CD14-positive monocyte (primary cell): ENCODE results near the gene ZNF879. TPM values are rescaled to one million over a fixed set of nuclear protein-coding genes. Genes with fewer than 3 reads are reported as not detected.

Experiments used
- DNase-seq, 3 donors: peaks; one replicate each; pipeline ENCODE4 v3.0.0-alpha.2; 2011 to 2022
- H2AFZ ChIP-seq: 2 replicates; pipeline ENCODE4 v1.6.0; 2012; ENCODE audit warnings: mild to moderate bottlenecking, low read depth, low read length, inconsistent platforms; ENCODE audit not compliant: insufficient read depth, poor library complexity, severe bottlenecking
- H3K27ac ChIP-seq, 2 donors: 1 replicate in 1 of 2; 2 replicates in 1 of 2; pipeline ENCODE4 v1.5.1; 2012 to 2013; ENCODE audit warnings: low read length in 2 of 2, control low read depth in 1 of 2, inconsistent platforms in 1 of 2, low read depth in 1 of 2, mild to moderate bottlenecking in 1 of 2
- H3K27me3 ChIP-seq, 2 donors: one replicate each; pipeline versions ENCODE4 v1.6.0 to v1.6.1; 2011 to 2013; ENCODE audit warnings: low read length in 2 of 2; ENCODE audit not compliant: control insufficient read depth in 2 of 2, insufficient read depth in 2 of 2
- H3K36me3 ChIP-seq, 2 donors: replicated peaks in 1 of 2; 1 replicate in 1 of 2; 2 replicates in 1 of 2; pipeline versions ENCODE4 v1.5.1 to v1.6.1; 2012 to 2013; ENCODE audit warnings: low read length in 2 of 2, control low read depth in 1 of 2, inconsistent platforms in 1 of 2, mild to moderate bottlenecking in 1 of 2; ENCODE audit not compliant: insufficient read depth in 2 of 2, control insufficient read depth in 1 of 2
- H3K4me1 ChIP-seq, 2 donors: 1 replicate in 1 of 2; 2 replicates in 1 of 2; pipeline versions ENCODE4 v1.5.1 to v1.6.1; 2012 to 2013; ENCODE audit warnings: low read length in 2 of 2, control low read depth in 1 of 2, inconsistent platforms in 1 of 2, mild to moderate bottlenecking in 1 of 2, moderate library complexity in 1 of 2; ENCODE audit not compliant: insufficient read depth in 2 of 2, control insufficient read depth in 1 of 2
- H3K4me2 ChIP-seq: replicated peaks from 2 replicates; pipeline ENCODE3; 2012; ENCODE audit warnings: low read length, moderate library complexity, mild to moderate bottlenecking; ENCODE audit not compliant: poor library complexity, severe bottlenecking; ENCODE audit errors: extremely low read depth
- H3K4me3 ChIP-seq, 3 experiments: fragments of 200-600 bp in 1 of 3; sonication (generic) in 1 of 3; replicated peaks in 1 of 3; 1 replicate in 2 of 3; 2 replicates in 1 of 3; pipeline ENCODE4 v1.5.1; 2011 to 2013; ENCODE audit warnings: low read length in 3 of 3, mild to moderate bottlenecking in 3 of 3, control low read depth in 2 of 3, low read depth in 2 of 3, inconsistent platforms in 1 of 3, moderate library complexity in 1 of 3
- H3K79me2 ChIP-seq: 2 replicates; pipeline ENCODE4 v1.6.0; 2012; ENCODE audit warnings: mild to moderate bottlenecking, control low read depth, inconsistent platforms, low read length, moderate library complexity; ENCODE audit not compliant: insufficient read depth
- H3K9ac ChIP-seq: 2 replicates; pipeline ENCODE4 v1.6.0; 2017; ENCODE audit warnings: low read length, mild to moderate bottlenecking; ENCODE audit not compliant: insufficient read depth, poor library complexity, severe bottlenecking
- H3K9me3 ChIP-seq, 2 donors: replicated peaks in 1 of 2; 1 replicate in 1 of 2; 2 replicates in 1 of 2; pipeline versions ENCODE4 v1.5.1 to v1.6.1; 2012 to 2013; ENCODE audit warnings: low read length in 2 of 2, control low read depth in 1 of 2; ENCODE audit not compliant: control insufficient read depth in 1 of 2, insufficient read depth in 1 of 2
- H4K20me1 ChIP-seq: 2 replicates; pipeline ENCODE4 v1.6.0; 2012; ENCODE audit warnings: mild to moderate bottlenecking, low read length, control low read depth, moderate library complexity; ENCODE audit not compliant: insufficient read depth
- H3K27ac Mint-ChIP-seq, 7 donors: one replicate each; pipeline ENCODE4 v1.8.0; 2020; ENCODE audit warnings: mild to moderate bottlenecking in 7 of 7, mixed read lengths in 7 of 7, moderate library complexity in 6 of 7, inconsistent platforms in 2 of 7
- H3K27me3 Mint-ChIP-seq, 3 donors: one replicate each; pipeline ENCODE4 v1.8.0; 2021 to 2022; ENCODE audit warnings: low read depth in 3 of 3, mild to moderate bottlenecking in 3 of 3, mixed read lengths in 3 of 3, moderate library complexity in 3 of 3, inconsistent platforms in 1 of 3
- H3K36me3 Mint-ChIP-seq, 2 donors: one replicate each; pipeline ENCODE4 v1.8.0; 2020; ENCODE audit warnings: mixed read lengths in 2 of 2, inconsistent platforms in 1 of 2, mild to moderate bottlenecking in 1 of 2
- H3K4me1 Mint-ChIP-seq: one replicate; pipeline ENCODE4 v1.8.0; 2020; ENCODE audit warnings: mild to moderate bottlenecking, mixed read lengths
- H3K4me3 Mint-ChIP-seq, 2 donors: one replicate each; pipeline ENCODE4 v1.8.0; 2020; ENCODE audit warnings: mild to moderate bottlenecking in 2 of 2, mixed read lengths in 2 of 2, moderate library complexity in 1 of 2
- H3K9me3 Mint-ChIP-seq, 7 donors: one replicate each; pipeline ENCODE4 v1.8.0; 2020 to 2022; ENCODE audit warnings: mixed read lengths in 7 of 7, mild to moderate bottlenecking in 6 of 7, moderate library complexity in 6 of 7, inconsistent platforms in 2 of 7
- WGBS: methylation state at CpG from one replicate; pipeline ENCODE4 v1.1.5; 2013; ENCODE audit warnings: missing lambda C conversion rate; ENCODE audit not compliant: insufficient coverage; 5-methylcytosine and 5-hydroxymethylcytosine counted together
- intact Hi-C, 2 donors: fragments of 100-400 bp; cut with micrococcal nuclease; formaldehyde crosslinking; loops; one replicate each; pipeline versions ENCODE4 v1.15.0 to v1.15.1; 2023
- polyA plus RNA-seq, 3 donors: library from polyadenylated mRNA; depleted of rRNA in 1 of 3; unstranded in 2 of 3; stranded (reverse) in 1 of 3; fragments of 300-500 nt in 2 of 3; fragments of >200 nt in 1 of 3; fragmentation: Illumina TruSeq in 2 of 3; gene quantifications; 1 replicate in 2 of 3; 2 replicates in 1 of 3; pipeline ENCODE4 v1.2.3, GENCODE V29; 2012 to 2021
- TF ChIP-seq, protein P1 (sequence below): fragments of 200-600 bp; IDR thresholded peaks from one replicate; pipeline ENCODE4 v1.8.0; 2022; ENCODE audit warnings: antibody characterized with exemption, mild to moderate bottlenecking

Gene ZNF879
- polyA plus RNA-seq, 3 donors, result 0.61 to 1.4 (median 0.71) TPM

DNA sequence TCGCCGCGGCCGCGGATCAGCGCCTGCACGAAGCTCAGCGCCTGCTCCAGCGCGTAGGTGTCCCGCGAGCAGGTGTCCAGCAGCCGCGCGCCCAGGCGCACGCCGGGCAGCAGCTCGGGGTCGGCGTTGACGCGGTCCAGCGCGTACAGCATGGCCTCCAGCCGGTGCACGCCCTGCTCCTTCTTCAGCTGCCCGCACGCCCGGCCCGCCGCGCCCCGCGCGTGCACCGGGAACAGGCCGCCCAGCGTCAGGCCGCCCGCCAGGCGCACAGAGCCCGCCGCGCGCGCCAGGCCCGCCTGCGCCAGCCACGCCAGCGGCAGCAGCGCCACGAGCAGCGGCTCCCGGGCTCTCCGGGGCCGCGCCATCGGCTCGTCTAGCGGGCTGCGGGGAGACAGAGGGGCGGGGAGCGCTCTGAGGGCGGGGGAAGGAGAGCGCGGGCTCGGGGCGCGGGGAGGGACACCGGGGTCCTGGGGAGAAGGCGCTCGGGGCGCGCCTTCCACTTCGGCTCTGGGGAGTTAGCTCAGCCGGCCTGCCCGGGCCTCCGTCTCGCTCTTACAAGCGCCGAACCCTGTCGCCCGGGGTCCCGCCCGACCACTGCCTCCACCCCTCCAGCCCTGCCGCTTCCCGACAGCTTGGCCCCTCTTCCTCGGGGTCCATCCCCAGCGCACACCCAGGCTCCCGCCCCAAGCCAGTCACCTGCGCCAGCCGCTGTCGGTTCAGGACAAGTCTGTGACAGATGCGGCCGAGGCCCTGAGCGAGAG lies 28.8 kb upstream of the ZNF879 start, which contains the start of gene GRM6:
GRM6 (minus strand) TSS at position 741 of the 761 bp plus-strand sequence; CDS start at position 365, 376 bp downstream.
- Histone ChIP-seq H3K9me3 (peaks cover 43 to 49% of the 10 kb centered on the region in 2 donors), H3K4me2 (no peak within 1 kb of the TSS), H2AFZ (no peak within 1 kb of the TSS), H4K20me1 (no peaks in the 10 kb centered on the region), H3K27me3 (peaks cover 0 to 35% of the 10 kb centered on the region in 2 donors), H3K27ac (no peak within 1 kb of the TSS), H3K79me2 (no peaks in the 10 kb centered on the region), H3K4me1 (no peaks in the 10 kb centered on the region), H3K4me3 (no peak within 1 kb of the TSS), H3K9ac (no peak within 1 kb of the TSS), H3K36me3 (no peaks in the 10 kb centered on the region)
- H3K27ac Mint-ChIP-seq, result no peak within 1 kb of the TSS
- 1% methylated on average over 86 of the region's 97 CpGs for WGBS
- peaks cover 28 to 68% (median 50%) of the 10 kb centered on the region in 7 donors for H3K9me3 Mint-ChIP-seq
- peak within 1 kb of the TSS in 1 of 2 donors; percentile 77 for H3K4me3 Mint-ChIP-seq
- TF ChIP-seq, protein P1, sequence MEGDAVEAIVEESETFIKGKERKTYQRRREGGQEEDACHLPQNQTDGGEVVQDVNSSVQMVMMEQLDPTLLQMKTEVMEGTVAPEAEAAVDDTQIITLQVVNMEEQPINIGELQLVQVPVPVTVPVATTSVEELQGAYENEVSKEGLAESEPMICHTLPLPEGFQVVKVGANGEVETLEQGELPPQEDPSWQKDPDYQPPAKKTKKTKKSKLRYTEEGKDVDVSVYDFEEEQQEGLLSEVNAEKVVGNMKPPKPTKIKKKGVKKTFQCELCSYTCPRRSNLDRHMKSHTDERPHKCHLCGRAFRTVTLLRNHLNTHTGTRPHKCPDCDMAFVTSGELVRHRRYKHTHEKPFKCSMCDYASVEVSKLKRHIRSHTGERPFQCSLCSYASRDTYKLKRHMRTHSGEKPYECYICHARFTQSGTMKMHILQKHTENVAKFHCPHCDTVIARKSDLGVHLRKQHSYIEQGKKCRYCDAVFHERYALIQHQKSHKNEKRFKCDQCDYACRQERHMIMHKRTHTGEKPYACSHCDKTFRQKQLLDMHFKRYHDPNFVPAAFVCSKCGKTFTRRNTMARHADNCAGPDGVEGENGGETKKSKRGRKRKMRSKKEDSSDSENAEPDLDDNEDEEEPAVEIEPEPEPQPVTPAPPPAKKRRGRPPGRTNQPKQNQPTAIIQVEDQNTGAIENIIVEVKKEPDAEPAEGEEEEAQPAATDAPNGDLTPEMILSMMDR, result no peak
- intact Hi-C loops, result no loop called here
- H3K36me3 Mint-ChIP-seq, result no peaks in the 10 kb centered on the region
- H3K4me1 Mint-ChIP-seq, result no peaks in the 10 kb centered on the region
- H3K27me3 Mint-ChIP-seq, result peaks cover 33 to 48% (median 38%) of the 10 kb centered on the region in 3 donors
- no peak for DNase-seq

DNA sequence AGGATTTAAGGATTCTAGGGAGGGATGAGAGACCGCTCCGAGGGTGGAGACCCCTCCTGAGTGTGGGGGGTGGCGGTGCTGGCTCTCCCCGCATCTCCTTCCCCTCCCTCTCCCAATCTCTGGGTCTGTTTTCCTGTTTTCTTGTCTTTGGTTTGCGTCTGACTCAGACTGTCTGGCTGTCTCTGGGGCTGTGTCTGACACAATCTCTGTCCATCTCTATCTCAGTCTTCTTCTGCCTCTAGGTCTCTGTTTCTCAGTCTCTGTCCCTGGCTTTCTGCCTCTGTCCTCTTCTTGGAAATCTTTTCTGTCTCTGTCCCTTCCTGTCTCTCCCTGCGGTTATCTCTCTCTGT lies 28.3 kb upstream of the ZNF879 start:
- Histone ChIP-seq H3K36me3 (no peaks in the 10 kb centered on the region), H3K4me3 (no peak overlapping the region), H3K4me2 (no peak overlapping the region), H3K27me3 (peaks cover 0 to 35% of the 10 kb centered on the region in 2 donors), H3K79me2 (no peaks in the 10 kb centered on the region), H3K9me3 (peaks cover 40 to 48% of the 10 kb centered on the region in 2 donors), H3K4me1 (no peaks in the 10 kb centered on the region), H4K20me1 (no peaks in the 10 kb centered on the region), H3K27ac (no peak overlapping the region), H3K9ac (no peak overlapping the region), H2AFZ (no peak overlapping the region)
- intact Hi-C loops, result no loop called here
- Mint-ChIP-seq H3K4me1 (no peaks in the 10 kb centered on the region), H3K9me3 (peaks cover 26 to 68% (median 48%) of the 10 kb centered on the region in 7 donors), H3K36me3 (no peaks in the 10 kb centered on the region), H3K4me3 (peak overlapping the region in 1 of 2 donors; percentile 64), H3K27ac (no peak overlapping the region), H3K27me3 (peaks cover 33 to 48% (median 38%) of the 10 kb centered on the region in 3 donors)
- DNase-seq, result no peak
- 37% methylated on average over 3 of the region's 6 CpGs for WGBS
- TF ChIP-seq, protein P1, result no peak
